ENCODE data around the gene CLPX. TPM values are rescaled to one million over a fixed set of nuclear protein-coding genes. Genes with fewer than 3 reads are reported as not detected.

Gene CLPX
- total RNA-seq, 4 donors from 2014 or later, result 37.4 to 53.2 (median 39.8) TPM

DNA sequence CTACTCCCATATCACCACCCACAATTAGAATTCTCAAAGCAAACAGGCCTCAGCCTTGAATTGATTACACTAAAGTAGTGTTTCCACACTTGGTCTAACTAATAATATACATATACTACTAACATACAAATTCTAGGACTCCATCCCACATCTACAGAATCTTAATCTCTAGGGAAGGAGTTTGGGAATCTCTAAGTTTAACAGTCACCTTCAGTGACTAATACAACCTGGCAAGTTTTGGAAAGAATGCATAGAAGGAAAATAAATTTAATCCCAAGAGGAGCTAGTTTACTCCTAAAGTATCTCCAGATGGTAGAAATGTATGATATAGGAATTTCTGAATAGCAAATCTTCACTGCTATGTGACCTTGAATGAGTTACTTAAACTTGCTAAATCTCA is 9.1 kb downstream of the CLPX start:
- H3K27me3 ChIP-seq, result no peaks in the 10 kb centered on the region
- no peaks in the 10 kb centered on the region for H3K9me3 ChIP-seq
- no peak for DNase-seq (ENCODE audit: extremely low spot score)
- TF ChIP-seq POLR2AphosphoS5 (IDR thresholded peaks at IDR 0.05), result no peak
- TF ChIP-seq, protein P1, sequence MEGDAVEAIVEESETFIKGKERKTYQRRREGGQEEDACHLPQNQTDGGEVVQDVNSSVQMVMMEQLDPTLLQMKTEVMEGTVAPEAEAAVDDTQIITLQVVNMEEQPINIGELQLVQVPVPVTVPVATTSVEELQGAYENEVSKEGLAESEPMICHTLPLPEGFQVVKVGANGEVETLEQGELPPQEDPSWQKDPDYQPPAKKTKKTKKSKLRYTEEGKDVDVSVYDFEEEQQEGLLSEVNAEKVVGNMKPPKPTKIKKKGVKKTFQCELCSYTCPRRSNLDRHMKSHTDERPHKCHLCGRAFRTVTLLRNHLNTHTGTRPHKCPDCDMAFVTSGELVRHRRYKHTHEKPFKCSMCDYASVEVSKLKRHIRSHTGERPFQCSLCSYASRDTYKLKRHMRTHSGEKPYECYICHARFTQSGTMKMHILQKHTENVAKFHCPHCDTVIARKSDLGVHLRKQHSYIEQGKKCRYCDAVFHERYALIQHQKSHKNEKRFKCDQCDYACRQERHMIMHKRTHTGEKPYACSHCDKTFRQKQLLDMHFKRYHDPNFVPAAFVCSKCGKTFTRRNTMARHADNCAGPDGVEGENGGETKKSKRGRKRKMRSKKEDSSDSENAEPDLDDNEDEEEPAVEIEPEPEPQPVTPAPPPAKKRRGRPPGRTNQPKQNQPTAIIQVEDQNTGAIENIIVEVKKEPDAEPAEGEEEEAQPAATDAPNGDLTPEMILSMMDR (IDR thresholded peaks at IDR 0.05), result no peak
- TF ChIP-seq EP300 (IDR thresholded peaks at IDR 0.05), result no peak
- no peak for TF ChIP-seq POLR2A (IDR thresholded peaks at IDR 0.05; ENCODE audit: low read depth)
- peaks cover 3 to 23% (median 9%) of the 10 kb centered on the region in 4 donors for H3K4me1 ChIP-seq
- no peak overlapping the region for H3K4me3 ChIP-seq
- H3K27ac ChIP-seq (replicated peaks in 1 of 4), result no peak overlapping the region
- H3K36me3 ChIP-seq, result peaks cover 29 to 87% (median 65%) of the 10 kb centered on the region in 4 donors
- intact Hi-C loops (cut with DNase I), result no loop called here

DNA sequence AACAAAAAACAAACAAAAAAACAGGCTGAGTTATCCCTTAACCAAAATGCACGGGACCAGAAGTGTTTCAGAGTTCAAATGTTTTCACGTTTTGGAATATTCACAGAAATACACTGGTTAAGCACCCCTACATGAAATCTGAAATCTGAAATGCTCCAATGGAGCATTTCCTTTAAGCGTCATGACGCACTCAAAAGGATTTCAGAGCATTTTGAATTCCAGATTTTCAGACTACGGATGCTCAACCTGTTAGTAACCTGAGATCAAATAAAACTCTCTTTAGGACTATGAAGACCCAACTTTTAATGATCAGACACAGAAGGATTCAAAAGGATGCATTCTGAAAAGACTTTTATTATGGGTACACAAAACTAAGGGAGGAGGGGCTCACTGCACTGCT is 9.6 kb downstream of the CLPX start:
- TF ChIP-seq EP300 (IDR thresholded peaks at IDR 0.05) (no peak), POLR2AphosphoS5 (IDR thresholded peaks at IDR 0.05) (no peak), POLR2A (IDR thresholded peaks at IDR 0.05; ENCODE audit: low read depth) (no peak)
- TF ChIP-seq, protein P1 (IDR thresholded peaks at IDR 0.05), result no peak
- Histone ChIP-seq H3K9me3 (no peaks in the 10 kb centered on the region), H3K36me3 (peaks cover 29 to 92% (median 70%) of the 10 kb centered on the region in 4 donors), H3K4me1 (peaks cover 0 to 17% (median 4%) of the 10 kb centered on the region in 4 donors), H3K27ac (replicated peaks in 1 of 4) (no peak overlapping the region), H3K27me3 (no peaks in the 10 kb centered on the region), H3K4me3 (no peak overlapping the region)
- DNase-seq (ENCODE audit: extremely low spot score), result no peak
- WGBS, result 89% methylated on average over 5 of the region's 5 CpGs
- intact Hi-C loops (cut with DNase I), result no loop called here

DNA sequence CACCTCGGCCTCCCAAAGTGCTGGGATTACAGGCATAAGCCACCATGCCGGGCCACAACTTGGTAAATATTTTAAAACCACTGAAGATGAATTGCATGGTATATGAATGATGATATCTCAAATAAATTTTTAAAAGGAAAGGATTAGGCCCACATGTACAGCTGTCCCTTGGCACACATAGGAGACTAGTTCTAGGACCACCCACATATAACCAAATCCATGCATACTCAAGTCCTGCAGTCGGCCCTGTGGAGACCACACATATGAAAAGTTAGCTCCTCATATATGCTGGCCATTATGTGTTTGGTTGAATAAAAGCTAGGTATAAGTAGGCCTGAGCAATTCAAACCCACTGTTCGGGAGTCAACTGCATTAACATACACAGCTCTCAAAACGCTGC is 10.6 kb downstream of the CLPX start:
- Histone ChIP-seq H3K27me3 (no peaks in the 10 kb centered on the region), H3K9me3 (no peaks in the 10 kb centered on the region), H3K4me1 (peaks cover 0 to 8% (median under 1%) of the 10 kb centered on the region in 4 donors), H3K4me3 (no peak overlapping the region), H3K27ac (replicated peaks in 1 of 4) (no peak overlapping the region), H3K36me3 (peaks cover 29 to 98% (median 76%) of the 10 kb centered on the region in 4 donors)
- no peak for DNase-seq (ENCODE audit: extremely low spot score)
- TF ChIP-seq POLR2AphosphoS5 (IDR thresholded peaks at IDR 0.05) (no peak), POLR2A (IDR thresholded peaks at IDR 0.05; ENCODE audit: low read depth) (no peak), EP300 (IDR thresholded peaks at IDR 0.05) (no peak)
- TF ChIP-seq, protein P1 (IDR thresholded peaks at IDR 0.05), result no peak
- intact Hi-C loops (cut with DNase I), result no loop called here
- 89% methylated on average over 5 of the region's 5 CpGs for WGBS

DNA sequence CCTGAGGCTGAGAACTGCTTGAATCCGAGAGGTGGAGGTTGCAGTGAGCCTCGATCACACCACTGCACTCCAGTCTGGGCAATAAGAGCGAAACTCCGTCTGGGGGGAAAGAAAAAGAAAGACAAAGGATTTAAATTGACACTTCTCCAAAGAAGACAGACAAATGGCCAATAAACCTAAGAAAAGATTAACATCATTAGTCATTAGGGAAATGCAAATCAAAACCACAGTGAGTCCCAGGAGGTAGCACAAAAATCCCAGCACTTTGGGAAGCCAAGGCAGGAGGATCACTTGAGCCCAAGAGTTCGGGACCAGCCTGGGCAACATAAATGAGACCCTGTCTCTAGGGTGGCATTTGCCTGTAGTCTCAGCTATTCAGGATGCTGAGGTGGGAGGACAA is 12.6 kb downstream of the CLPX start:
- Histone ChIP-seq H3K36me3 (peaks cover 21 to 95% (median 68%) of the 10 kb centered on the region in 4 donors), H3K4me1 (peaks cover 0 to under 1% (median 0%) of the 10 kb centered on the region in 4 donors), H3K9me3 (no peaks in the 10 kb centered on the region), H3K27ac (replicated peaks in 1 of 4) (no peak overlapping the region), H3K27me3 (no peaks in the 10 kb centered on the region), H3K4me3 (no peak overlapping the region)
- no peak for TF ChIP-seq EP300 (IDR thresholded peaks at IDR 0.05)
- no peak for TF ChIP-seq POLR2AphosphoS5 (IDR thresholded peaks at IDR 0.05)
- no peak for TF ChIP-seq POLR2A (IDR thresholded peaks at IDR 0.05; ENCODE audit: low read depth)
- TF ChIP-seq, protein P1 (IDR thresholded peaks at IDR 0.05), result no peak
- DNase-seq (ENCODE audit: extremely low spot score), result no peak
- intact Hi-C loops (cut with DNase I), result no loop called here
- WGBS, result 85% methylated on average over 5 of the region's 5 CpGs

DNA sequence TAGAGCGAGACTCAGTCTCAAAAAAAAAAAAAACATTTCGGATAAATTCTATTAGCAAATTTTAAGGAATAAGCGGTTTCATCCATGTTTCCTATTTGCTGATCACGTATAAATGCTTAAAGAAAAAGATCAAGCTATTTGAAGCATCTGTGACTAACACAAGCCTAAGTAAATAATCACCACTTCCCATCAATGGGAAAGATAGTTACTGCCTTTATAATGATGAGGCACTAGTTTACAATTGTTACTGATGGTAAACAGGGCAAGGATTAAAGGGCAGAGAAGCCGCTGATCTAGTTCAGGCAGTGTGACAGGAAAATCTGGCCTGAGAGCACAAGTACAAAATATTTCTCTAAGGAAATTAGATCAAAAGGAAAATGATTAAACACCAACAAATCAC is 13.7 kb downstream of the CLPX start:
- no peak for TF ChIP-seq POLR2AphosphoS5 (IDR thresholded peaks at IDR 0.05)
- no peak for TF ChIP-seq POLR2A (IDR thresholded peaks at IDR 0.05; ENCODE audit: low read depth)
- TF ChIP-seq EP300 (IDR thresholded peaks at IDR 0.05), result no peak
- TF ChIP-seq, protein P1 (IDR thresholded peaks at IDR 0.05), result no peak
- Histone ChIP-seq H3K4me3 (no peak overlapping the region), H3K27me3 (no peaks in the 10 kb centered on the region), H3K27ac (replicated peaks in 1 of 4) (no peak overlapping the region), H3K36me3 (peaks cover 11 to 87% (median 65%) of the 10 kb centered on the region in 4 donors), H3K4me1 (no peaks in the 10 kb centered on the region), H3K9me3 (no peaks in the 10 kb centered on the region)
- DNase-seq (ENCODE audit: extremely low spot score), result no peak
- intact Hi-C loops (cut with DNase I), result no loop called here
- WGBS, result 96% methylated on average over 5 of the region's 5 CpGs

Measured in esophagus muscularis mucosa (tissue), 4 donors.